Right atrium auricular region (tissue), 2 donors: ENCODE data around the gene ADORA1. TPM values are rescaled to one million over a fixed set of nuclear protein-coding genes. Genes with fewer than 3 reads are reported as not detected.

Experiments used
- DNase-seq: peaks from one replicate; pipeline ENCODE4 v3.0.0-alpha.2; 2019; ENCODE audit warnings: low spot score
- H3K27ac ChIP-seq, 2 donors: fragments of 200-600 bp; sonication (generic); 1 replicate in 1 of 2; 2 replicates in 1 of 2; pipeline ENCODE4 v1.5.1; 2016 to 2019
- H3K27me3 ChIP-seq, 2 donors: fragments of 200-600 bp; sonication (generic); one replicate each; pipeline versions ENCODE4 v1.5.1 to v1.6.0; 2017 to 2019
- H3K36me3 ChIP-seq: fragments of 200-600 bp; sonication (generic); one replicate; pipeline ENCODE4 v1.5.1; 2016
- H3K4me1 ChIP-seq, 2 donors: fragments of 200-600 bp; sonication (generic); one replicate each; pipeline versions ENCODE4 v1.5.1 to v1.6.0; 2017 to 2019
- H3K4me3 ChIP-seq, 2 donors: fragments of 200-600 bp; sonication (generic); 1 replicate in 1 of 2; 2 replicates in 1 of 2; pipeline ENCODE4 v1.5.1; 2017 to 2019; ENCODE audit warnings: mild to moderate bottlenecking in 1 of 2, moderate library complexity in 1 of 2
- H3K9me3 ChIP-seq, 2 donors: fragments of 200-600 bp; sonication (generic); one replicate each; pipeline ENCODE4 v1.5.1; 2019
- total RNA-seq, 2 donors: library from RNA; depleted of rRNA; stranded (reverse); fragments of >200 nt; gene quantifications; one replicate each; pipeline ENCODE4 v1.1.0, GENCODE V29; 2016
- TF ChIP-seq, protein P1 (sequence below), 2 donors: fragments of 200-600 bp; sonication (generic); IDR thresholded peaks; one replicate each; pipeline ENCODE4 v1.5.1; 2019; ENCODE audit warnings: antibody characterized with exemption in 2 of 2

ADORA1 gene
- total RNA-seq, 2 donors from 2014 or later = 9.4 to 15.1 TPM

DNA sequence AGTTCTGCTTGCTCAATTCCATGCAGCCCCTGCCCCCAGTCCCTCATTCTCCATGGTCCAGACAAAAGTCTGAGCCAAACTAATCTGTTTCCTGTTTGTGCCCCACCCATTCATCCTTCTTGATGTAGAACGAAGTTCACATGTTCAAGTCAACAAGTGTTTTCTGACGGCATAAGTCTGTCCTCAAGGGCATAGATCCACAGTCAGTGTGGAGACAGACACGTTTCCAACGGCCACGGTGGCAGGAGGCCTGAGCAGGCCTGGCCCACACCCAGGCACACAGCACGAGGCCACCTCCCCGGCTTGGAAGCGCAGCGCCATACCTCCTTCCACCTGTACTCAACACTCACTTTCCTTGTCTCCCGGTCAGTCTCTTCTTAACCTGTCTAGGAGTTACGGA, 16.1 kb downstream of the ADORA1 start:
- H3K36me3 ChIP-seq = no peaks in the 10 kb centered on the region
- H3K4me1 ChIP-seq = peaks cover 0 to 25% of the 10 kb centered on the region in 2 donors
- no peaks in the 10 kb centered on the region for H3K9me3 ChIP-seq
- no peak overlapping the region for H3K4me3 ChIP-seq
- H3K27me3 ChIP-seq = no peaks in the 10 kb centered on the region
- TF ChIP-seq, protein P1, sequence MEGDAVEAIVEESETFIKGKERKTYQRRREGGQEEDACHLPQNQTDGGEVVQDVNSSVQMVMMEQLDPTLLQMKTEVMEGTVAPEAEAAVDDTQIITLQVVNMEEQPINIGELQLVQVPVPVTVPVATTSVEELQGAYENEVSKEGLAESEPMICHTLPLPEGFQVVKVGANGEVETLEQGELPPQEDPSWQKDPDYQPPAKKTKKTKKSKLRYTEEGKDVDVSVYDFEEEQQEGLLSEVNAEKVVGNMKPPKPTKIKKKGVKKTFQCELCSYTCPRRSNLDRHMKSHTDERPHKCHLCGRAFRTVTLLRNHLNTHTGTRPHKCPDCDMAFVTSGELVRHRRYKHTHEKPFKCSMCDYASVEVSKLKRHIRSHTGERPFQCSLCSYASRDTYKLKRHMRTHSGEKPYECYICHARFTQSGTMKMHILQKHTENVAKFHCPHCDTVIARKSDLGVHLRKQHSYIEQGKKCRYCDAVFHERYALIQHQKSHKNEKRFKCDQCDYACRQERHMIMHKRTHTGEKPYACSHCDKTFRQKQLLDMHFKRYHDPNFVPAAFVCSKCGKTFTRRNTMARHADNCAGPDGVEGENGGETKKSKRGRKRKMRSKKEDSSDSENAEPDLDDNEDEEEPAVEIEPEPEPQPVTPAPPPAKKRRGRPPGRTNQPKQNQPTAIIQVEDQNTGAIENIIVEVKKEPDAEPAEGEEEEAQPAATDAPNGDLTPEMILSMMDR (IDR thresholded peaks at IDR 0.05) = no peak
- no peak for DNase-seq
- H3K27ac ChIP-seq = peak overlapping the region in 1 of 2 donors; percentile 33

DNA sequence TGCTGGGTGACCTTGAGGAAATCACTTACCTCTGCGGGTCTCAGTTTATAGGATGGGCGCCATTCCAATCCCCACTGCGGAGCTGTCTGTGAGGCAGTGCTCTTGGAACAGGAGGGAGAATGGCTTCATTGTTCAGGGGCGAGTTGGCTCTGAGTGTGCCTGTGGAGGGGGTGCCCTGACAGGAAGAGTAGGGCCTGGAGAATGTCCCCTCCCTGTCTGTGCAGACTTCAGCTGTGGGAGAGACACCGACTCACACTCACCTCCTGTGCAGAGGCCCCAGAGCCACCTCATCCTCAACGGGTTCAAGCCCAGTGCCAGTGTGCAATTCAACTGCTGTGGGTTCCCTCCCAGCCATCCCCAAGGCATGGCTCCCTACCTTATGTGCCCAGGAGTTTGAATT, 17.1 kb downstream of the ADORA1 start:
- Histone ChIP-seq H3K36me3 (no peaks in the 10 kb centered on the region), H3K9me3 (no peaks in the 10 kb centered on the region), H3K4me1 (peaks cover 0 to 30% of the 10 kb centered on the region in 2 donors), H3K27me3 (no peaks in the 10 kb centered on the region), H3K27ac (no peak overlapping the region), H3K4me3 (no peak overlapping the region)
- TF ChIP-seq, protein P1 (IDR thresholded peaks at IDR 0.05) = no peak
- DNase-seq = no peak

DNA sequence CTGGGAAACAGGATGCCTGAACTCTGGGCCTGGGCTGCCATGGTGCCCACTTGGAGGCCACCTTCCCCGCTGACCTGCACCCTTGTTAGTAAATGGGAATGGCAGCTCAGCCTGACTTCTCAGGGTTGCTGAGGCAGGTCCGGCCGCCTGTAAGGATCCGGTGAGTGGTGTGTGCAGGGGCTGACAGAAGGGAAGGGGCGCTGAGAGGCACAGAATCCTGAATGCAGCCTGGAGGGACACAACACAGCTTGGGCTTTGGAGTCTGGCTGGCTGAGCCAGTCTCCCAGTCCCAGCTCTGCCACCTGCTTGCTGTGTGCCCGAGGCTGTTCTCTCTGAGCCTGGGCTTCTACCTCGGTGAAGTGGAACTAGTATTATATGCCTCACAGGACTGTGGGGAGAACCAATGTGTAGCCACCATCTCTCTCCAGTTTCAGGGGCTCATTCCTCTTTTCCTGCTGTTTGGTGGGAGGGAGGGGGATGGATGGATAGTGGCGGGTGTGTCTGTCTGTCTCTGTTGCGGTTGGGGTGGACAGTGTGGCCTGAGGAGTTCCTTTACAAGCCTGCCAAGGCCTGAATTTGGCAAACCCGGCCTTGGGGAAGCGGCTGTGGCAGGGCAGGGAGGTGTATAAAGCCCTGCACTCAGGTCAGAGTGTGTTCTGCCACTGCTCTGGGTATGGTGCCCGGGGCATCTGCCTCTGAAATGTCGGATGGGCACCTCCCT, 18.0 kb downstream of the ADORA1 start:
- no peak overlapping the region for H3K4me3 ChIP-seq
- TF ChIP-seq, protein P1 (IDR thresholded peaks at IDR 0.05) = no peak
- DNase-seq = no peak
- H3K9me3 ChIP-seq = no peaks in the 10 kb centered on the region
- H3K27ac ChIP-seq = no peak overlapping the region
- no peaks in the 10 kb centered on the region for H3K36me3 ChIP-seq
- H3K27me3 ChIP-seq = no peaks in the 10 kb centered on the region
- peaks cover 0 to 26% of the 10 kb centered on the region in 2 donors for H3K4me1 ChIP-seq

DNA sequence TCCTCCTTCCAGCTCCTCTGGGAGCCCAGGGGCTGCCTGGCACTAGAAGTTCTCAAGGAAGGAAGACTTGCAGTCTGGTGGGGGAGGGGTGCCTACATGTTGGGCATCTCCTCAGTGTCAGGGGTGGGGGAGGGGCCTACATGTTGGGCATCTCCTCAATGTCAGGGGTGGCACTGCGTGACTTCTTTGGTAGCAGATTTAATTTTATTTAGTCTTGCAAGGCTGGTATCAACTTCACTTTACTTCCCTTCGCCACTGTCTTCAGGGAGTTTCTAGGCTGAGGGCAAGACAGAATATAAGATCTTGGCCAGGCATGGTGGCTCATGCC, 18.5 kb downstream of the ADORA1 start:
- Histone ChIP-seq H3K27me3 (no peaks in the 10 kb centered on the region), H3K27ac (peak overlapping the region in 1 of 2 donors; percentile 8), H3K36me3 (no peaks in the 10 kb centered on the region), H3K4me3 (no peak overlapping the region), H3K9me3 (no peaks in the 10 kb centered on the region), H3K4me1 (peaks cover 0 to 23% of the 10 kb centered on the region in 2 donors)
- TF ChIP-seq, protein P1 (IDR thresholded peaks at IDR 0.05) = no peak
- DNase-seq = no peak

DNA sequence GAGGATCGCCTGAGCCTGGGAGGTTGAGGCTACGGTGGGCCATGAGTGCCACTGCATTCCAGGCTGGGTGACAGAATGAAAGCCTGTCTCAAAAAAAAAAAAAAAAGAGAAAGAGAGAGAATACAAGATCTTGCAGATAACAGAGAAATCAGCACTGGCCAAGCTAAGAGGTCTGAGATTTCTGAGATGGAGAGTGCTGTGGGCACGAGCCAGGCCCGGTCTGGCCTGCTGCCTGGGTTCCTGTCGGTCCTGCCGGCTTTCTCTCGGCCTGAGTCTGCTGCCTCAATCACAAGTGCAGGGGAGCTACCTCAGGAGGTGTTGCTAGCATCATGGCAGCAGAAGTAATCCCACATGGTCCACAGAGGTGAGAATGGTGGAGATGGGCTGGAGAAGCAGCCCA, 19.0 kb downstream of the ADORA1 start:
- peak overlapping the region in 1 of 2 donors; percentile 8 for H3K27ac ChIP-seq
- no peak for DNase-seq
- H3K9me3 ChIP-seq = no peaks in the 10 kb centered on the region
- H3K4me1 ChIP-seq = peaks cover 0 to 27% of the 10 kb centered on the region in 2 donors
- no peaks in the 10 kb centered on the region for H3K27me3 ChIP-seq
- TF ChIP-seq, protein P1 (IDR thresholded peaks at IDR 0.05) = no peak
- no peak overlapping the region for H3K4me3 ChIP-seq
- H3K36me3 ChIP-seq = no peaks in the 10 kb centered on the region

DNA sequence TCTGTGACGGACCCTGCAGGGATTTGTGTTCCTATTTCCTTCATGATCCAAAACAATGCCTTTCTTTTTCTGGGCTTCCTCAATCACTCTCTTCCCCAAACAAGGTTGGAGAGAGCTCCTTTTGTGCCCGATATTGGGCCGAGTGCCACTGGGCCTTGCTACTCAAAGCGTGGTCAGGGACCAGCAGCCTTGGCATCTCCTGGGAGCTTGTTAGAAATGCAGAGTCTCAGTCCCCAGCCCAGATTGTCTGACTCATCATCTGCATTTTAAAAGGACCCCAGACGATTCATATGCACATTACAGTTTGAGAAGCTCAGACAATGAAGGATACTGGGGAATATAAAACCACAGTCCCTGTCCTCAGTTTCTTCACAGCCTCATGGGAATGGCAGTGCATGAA, 19.9 kb downstream of the ADORA1 start:
- no peak overlapping the region for H3K4me3 ChIP-seq
- peaks cover 0 to 33% of the 10 kb centered on the region in 2 donors for H3K4me1 ChIP-seq
- H3K27me3 ChIP-seq = no peaks in the 10 kb centered on the region
- DNase-seq = no peak
- TF ChIP-seq, protein P1 (IDR thresholded peaks at IDR 0.05) = no peak
- no peak overlapping the region for H3K27ac ChIP-seq
- no peaks in the 10 kb centered on the region for H3K36me3 ChIP-seq
- no peaks in the 10 kb centered on the region for H3K9me3 ChIP-seq
